NCI-H526 treated with DMSO at 0.1 percent for 48 hours (cell line): Measurements from ENCODE around the gene BIVM.
A peak's percentile ranks its signal among the peaks of the same experiment; 100 is the strongest.

ENCODE experiments used
- DNase-seq: peaks from one replicate; lab custom pipeline; 2025; lab: John Stamatoyannopoulos, UW

Gene BIVM

GRCh38 chr13:102788683-102789082, 10.2 kb upstream of the BIVM start:
- DNase-seq: no peak

- DNase-seq: no peak
These were observed 6.5 kb upstream of the BIVM start for GRCh38 chr13:102792396-102792795.

GRCh38 chr13:102793611-102794355, 5.1 kb upstream of the BIVM start:
- no peak for DNase-seq

- DNase-seq: peak; percentile 27
These were observed 666 bp downstream of the BIVM start for GRCh38 chr13:102799426-102800144.

- DNase-seq: peak; percentile 66
These were observed 1.5 kb downstream of the BIVM start for GRCh38 chr13:102800145-102801041.

- no peak for DNase-seq
These were observed 6.8 kb downstream of the BIVM start for GRCh38 chr13:102805680-102806079.

- no peak for DNase-seq
These were observed 8.8 kb downstream of the BIVM start for GRCh38 chr13:102807699-102808098.

DNA sequence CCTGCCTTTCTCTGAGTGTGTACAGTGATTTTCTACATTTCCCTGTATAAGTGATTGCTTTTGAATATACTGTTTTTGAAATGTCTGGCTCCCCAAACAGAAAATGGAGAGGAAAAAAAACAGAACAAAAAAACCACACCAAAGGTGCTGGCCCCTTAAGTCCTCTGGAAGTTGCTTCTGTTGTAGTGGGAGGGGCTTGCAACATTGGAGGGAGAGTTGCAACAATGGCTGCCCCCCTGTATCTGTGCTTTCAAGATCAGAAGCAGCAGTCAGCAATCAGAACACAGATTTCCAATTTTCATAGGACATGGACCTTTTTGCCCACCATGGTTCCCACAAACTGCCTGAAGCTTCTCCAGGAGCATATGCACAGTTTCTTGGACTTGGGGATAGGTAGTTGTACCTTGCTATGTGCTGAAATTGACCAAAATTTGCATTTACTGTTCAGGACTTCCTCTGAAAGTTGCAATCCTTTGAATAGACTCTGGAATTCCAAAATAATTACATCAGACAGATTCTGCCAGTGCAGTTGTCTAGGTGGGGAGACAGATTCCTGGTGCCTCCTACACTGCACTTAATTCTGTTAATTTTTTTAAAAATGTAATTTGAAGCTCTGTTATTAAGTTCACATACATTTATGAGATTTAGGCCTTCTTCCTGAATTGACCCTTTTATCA, 13.8 kb downstream of the BIVM start:
- no peak for DNase-seq

DNA sequence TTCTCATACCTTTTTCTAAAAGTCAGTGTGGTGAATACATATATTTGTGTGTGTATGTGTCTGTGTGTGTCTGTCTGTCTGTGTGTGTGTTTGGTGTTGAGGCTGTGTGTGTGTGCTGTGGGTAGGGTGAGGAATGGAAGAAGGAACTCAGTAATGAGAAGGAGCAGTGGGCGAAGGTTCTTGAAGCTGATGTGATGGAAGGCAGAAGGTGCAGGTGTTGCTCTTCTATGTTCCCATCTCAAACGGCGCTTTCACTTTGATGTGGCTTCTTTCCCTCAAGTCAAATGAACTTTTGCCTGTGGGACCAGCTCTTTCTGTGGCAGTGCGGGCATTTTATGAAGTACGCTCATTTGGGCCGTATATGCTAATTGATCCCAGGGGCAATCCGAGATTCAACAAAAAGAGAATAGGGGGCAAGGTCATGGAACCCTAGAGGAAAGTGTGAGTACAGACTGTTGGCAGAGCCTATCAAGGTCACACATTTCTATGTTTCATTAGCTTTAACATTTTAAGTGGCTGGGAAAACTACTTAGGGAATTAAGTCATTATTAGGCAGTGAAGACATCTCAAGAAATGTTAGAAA, 15.2 kb downstream of the BIVM start:
- no peak for DNase-seq

DNA sequence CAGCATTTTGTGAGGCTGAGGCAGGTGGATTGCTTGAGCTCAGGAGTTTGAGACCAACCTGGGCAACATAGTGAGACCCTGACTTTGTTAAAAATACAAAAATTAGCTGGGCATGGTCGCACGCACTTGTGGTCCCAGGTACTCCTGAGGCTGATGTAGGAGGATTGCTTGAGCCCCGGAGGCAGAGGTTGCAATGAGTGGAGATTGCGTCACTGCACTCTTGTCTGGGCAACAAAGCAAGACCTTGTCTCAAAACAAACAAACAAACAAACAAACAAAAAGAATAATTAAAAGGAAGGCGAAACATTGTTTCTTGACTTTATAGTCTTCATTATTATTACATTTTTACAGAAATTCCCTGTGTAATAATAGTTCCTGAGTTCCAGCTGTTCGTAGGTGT, 15.9 kb downstream of the BIVM start:
- DNase-seq: no peak

DNA sequence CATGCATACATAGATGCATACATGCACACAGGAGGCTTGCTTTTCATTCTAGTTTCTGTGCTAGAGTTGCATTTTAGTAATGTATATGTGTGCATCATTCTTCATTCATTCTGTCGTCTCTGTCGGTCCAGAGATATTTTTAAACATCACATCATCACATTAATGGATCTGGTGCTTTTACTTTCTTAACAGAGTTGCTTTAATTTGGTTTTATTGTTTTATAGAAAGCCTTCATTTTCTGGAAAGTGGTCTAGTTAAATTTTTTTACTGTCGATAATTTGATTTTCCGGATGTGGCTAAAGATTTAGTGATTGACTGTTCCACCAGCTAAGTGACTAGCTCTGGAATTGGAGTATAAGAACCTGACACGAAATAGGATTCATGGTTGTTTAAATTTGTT, 16.9 kb downstream of the BIVM start:
- no peak for DNase-seq

DNA sequence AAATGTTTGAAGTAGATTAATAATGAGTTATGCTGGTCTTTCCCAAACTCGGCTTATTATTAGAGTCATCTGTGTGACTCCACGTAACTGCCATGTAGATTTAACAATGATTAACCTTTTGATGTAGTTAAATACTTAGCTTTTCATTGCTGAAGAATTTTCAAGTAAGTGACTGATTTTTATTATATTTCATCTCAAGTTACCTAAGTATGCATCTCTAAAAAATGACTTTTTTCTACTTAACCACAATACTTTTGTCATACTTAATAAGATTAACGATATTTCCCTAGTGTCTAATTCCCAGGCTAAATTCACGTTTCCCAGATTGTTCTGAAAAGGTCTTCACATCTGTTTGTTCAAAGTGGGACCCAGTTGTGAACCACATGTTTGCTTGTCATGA, 17.8 kb downstream of the BIVM start:
- DNase-seq: no peak

- DNase-seq: no peak
These were observed 18.3 kb downstream of the BIVM start for GRCh38 chr13:102817241-102817640.

DNA sequence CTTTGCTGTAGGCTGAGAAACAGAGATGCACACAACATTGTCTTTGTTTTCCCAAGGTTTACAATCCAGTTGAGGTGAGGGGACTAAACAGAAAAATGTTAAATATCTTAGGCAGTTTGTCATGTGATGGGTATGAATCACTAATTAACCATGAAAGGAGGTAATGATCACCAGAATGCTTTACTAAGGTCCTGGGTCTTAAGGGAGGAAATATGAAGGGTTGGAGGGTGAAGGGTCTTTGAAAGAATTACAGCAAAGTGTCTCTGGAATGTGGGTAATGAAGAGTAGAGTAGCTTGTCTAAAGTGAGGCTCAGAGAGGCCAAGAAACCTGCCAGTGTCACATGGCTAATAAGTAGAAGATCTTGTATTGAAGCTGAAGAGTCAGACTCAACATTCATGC, 19.0 kb downstream of the BIVM start:
- DNase-seq: no peak

DNA sequence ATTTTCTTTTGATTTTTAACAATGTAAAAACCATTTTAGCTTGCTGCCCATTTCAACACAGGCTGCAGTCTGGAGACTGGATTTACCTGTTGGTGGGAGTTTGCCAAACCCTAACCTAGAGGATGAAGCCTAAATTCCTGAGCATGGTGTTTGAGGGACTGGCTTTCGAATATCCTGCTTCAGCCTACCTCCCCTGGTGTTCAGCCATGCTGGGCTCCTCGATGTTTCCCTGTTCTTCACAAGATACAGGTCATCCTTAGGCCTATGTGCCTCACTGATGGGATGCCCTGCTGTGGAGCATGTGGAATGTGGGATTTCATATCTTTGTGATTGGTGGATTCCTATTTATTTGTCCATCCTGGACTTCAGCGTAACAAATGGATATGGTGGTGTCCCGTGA, 26.5 kb downstream of the BIVM start:
- no peak for DNase-seq

GRCh38 chr13:102825921-102826706, 27.2 kb downstream of the BIVM start:
- DNase-seq: no peak

DNA sequence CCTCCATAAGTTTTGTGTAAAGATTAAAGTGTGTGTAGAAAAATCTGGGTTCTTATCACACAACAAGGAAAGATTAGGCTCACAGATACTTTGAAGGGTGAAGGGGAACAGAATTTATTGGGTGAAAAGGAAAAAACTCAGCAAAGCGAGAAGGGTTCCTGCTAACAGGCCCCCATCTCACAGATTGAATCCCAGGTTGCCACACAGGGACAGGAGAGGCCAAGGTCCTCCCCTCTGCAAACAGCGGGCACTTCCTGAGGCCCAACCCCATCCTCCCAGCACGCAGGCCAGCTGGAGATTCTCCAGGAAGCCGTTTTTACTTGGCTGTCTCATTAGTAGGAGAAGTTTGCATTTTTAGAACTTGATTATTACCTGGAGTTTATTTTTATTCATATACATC, 31.7 kb downstream of the BIVM start:
- no peak for DNase-seq

GRCh38 chr13:102836471-102836870, 37.6 kb downstream of the BIVM start:
- DNase-seq: no peak

DNA sequence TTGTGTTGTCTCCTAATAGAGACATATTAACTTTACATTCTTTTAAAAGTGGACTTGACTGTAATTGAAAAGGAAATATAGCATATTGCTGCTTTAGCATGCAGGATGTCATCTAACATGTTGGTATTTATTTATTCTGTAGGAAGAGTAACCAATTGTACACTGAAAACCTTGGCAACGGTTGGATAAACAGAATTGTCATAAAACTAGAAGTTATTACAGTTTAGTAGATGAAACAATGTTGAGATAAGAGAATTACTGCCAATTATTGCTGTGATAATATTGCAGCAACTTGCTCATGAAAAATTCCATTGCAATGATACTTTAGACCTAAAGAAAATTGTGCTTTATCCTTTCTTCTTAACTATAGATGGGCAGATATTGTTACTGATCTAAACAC, 39.4 kb downstream of the BIVM start:
- DNase-seq: no peak

GRCh38 chr13:102838982-102839381, 40.1 kb downstream of the BIVM start:
- DNase-seq: no peak

DNA sequence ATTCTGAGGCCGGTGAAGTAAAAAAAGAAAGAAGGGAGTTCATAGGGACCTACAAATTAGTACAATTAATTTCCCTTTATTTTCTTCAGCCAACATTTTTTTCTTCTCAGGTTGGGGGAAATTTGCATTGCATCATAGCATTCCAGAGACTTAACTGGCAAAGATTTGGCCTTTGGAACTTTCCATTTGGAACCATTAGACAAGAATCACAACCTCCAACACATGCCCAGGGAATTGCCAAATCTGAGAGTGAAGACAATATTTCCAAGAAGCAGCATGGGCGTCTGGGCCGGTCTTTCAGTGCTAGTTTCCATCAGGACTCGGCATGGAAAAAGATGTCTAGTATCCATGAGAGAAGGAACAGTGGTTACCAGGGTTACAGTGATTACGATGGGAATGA, 40.5 kb downstream of the BIVM start:
- no peak for DNase-seq
